T-cell (primary cell): ENCODE measurements around the gene TTLL8. TPM values are rescaled to one million over a fixed set of nuclear protein-coding genes. Genes with fewer than 3 reads are reported as not detected.

Experiments used
- ATAC-seq, 4 experiments: fragments of 200-7000 bp in 3 of 4; fragments of 150-1000 bp in 1 of 4; cut with Tn5 transposase; replicated peaks in 1 of 4; 1 replicate in 3 of 4; 2 replicates in 1 of 4; pipeline ENCODE4 v1.10.0; 2021; ENCODE audit warnings: moderate library complexity in 3 of 4, mild to moderate bottlenecking in 2 of 4, moderate number of reproducible peaks in 1 of 4
- CTCF ChIA-PET, 2 donors: fragments of 300-600 bp; sonication (Branson Sonifier 250); formaldehyde crosslinking; loops; one replicate each; lab custom pipeline; 2022; ENCODE audit warnings: antibody characterized with exemption in 2 of 2; lab: Charles Lee
- POLR2A ChIA-PET, 2 donors: fragments of 300-600 bp; sonication (Branson Sonifier 250); formaldehyde crosslinking; loops; one replicate each; lab custom pipeline; 2022; ENCODE audit warnings: antibody characterized with exemption in 2 of 2; lab: Charles Lee
- DNase-seq, 35 experiments: peaks; one replicate each; pipeline versions ENCODE4 v3.0.0 to v3.0.0-alpha.2; 2013 to 2023
- H3K27ac ChIP-seq: one replicate; pipeline ENCODE4 v1.5.1; 2013; ENCODE audit warnings: low read length
- H3K27me3 ChIP-seq, 2 experiments: replicated peaks in 1 of 2; 1 replicate in 1 of 2; 2 replicates in 1 of 2; pipeline versions ENCODE4 v1.6.1 to v1.7.0; 2013; ENCODE audit warnings: low read length in 1 of 2, mixed read lengths in 1 of 2; ENCODE audit not compliant: control insufficient read depth in 2 of 2, insufficient read depth in 2 of 2; ENCODE audit errors: extremely low read depth in 1 of 2
- H3K36me3 ChIP-seq, 2 donors: 1 replicate in 1 of 2; 2 replicates in 1 of 2; pipeline versions ENCODE4 v1.6.1 to v1.7.0; 2013; ENCODE audit warnings: low read length in 1 of 2; ENCODE audit not compliant: control insufficient read depth in 2 of 2, insufficient read depth in 1 of 2; ENCODE audit errors: extremely low read depth in 1 of 2
- H3K4me1 ChIP-seq, 2 experiments: 1 replicate in 1 of 2; 2 replicates in 1 of 2; pipeline versions ENCODE4 v1.6.1 to v1.7.0; 2013; ENCODE audit warnings: low read length in 2 of 2, mixed read lengths in 1 of 2; ENCODE audit not compliant: insufficient read depth in 2 of 2, control insufficient read depth in 1 of 2; ENCODE audit errors: extremely low read depth in 1 of 2
- H3K4me3 ChIP-seq, 2 donors: 1 replicate in 1 of 2; 2 replicates in 1 of 2; pipeline versions ENCODE4 v1.5.1 to v1.7.0; 2013; ENCODE audit warnings: mild to moderate bottlenecking in 2 of 2, low read length in 1 of 2, moderate library complexity in 1 of 2; ENCODE audit not compliant: control insufficient read depth in 1 of 2; ENCODE audit errors: extremely low read depth in 1 of 2
- H3K9me3 ChIP-seq: 2 replicates; pipeline ENCODE4 v1.7.0; 2013
- H3K27ac Mint-ChIP-seq, 2 donors: one replicate each; pipeline ENCODE4 v1.8.0; 2020 to 2021; ENCODE audit warnings: mild to moderate bottlenecking in 2 of 2, mixed read lengths in 2 of 2
- H3K27me3 Mint-ChIP-seq, 2 donors: one replicate each; pipeline ENCODE4 v1.8.0; 2021 to 2022; ENCODE audit warnings: mixed read lengths in 2 of 2
- H3K36me3 Mint-ChIP-seq: one replicate; pipeline ENCODE4 v1.8.0; 2021; ENCODE audit warnings: mixed read lengths
- H3K4me1 Mint-ChIP-seq, 3 donors: one replicate each; pipeline ENCODE4 v1.8.0; 2020 to 2022; ENCODE audit warnings: mixed read lengths in 3 of 3, mild to moderate bottlenecking in 1 of 3
- H3K4me3 Mint-ChIP-seq, 3 donors: one replicate each; pipeline ENCODE4 v1.8.0; 2020 to 2022; ENCODE audit warnings: mild to moderate bottlenecking in 3 of 3, mixed read lengths in 3 of 3, moderate library complexity in 3 of 3
- H3K9me3 Mint-ChIP-seq, 3 donors: one replicate each; pipeline ENCODE4 v1.8.0; 2020 to 2022; ENCODE audit warnings: mixed read lengths in 3 of 3
- WGBS: methylation state at CpG from one replicate; pipeline ENCODE4 v1.1.5; 2013; ENCODE audit warnings: missing lambda C conversion rate; ENCODE audit not compliant: insufficient coverage; 5-methylcytosine and 5-hydroxymethylcytosine counted together
- total RNA-seq, 35 experiments: library from RNA in 6 of 35; stranded (reverse) in 6 of 35; fragments of 120-200 nt in 1 of 35; gene quantifications; one replicate each; pipeline versions ENCODE4 v1.2.1 to v1.2.4 and lab custom pipeline; 2013 to 2026

TTLL8 gene
- total RNA-seq, 5 donors from 2014 or later (not counting 1 experiment from before 2014, with no cell fraction given), result not detected

GRCh38 chr22:50084614-50085021 is 26.5 kb upstream of the TTLL8 start:
- peaks cover 0 to 4% (median 4%) of the 10 kb centered on the region in 3 donors for H3K9me3 Mint-ChIP-seq
- no peak overlapping the region for H3K4me3 ChIP-seq
- H3K4me1 Mint-ChIP-seq, result peaks cover 0 to 13% (median 2%) of the 10 kb centered on the region in 3 donors
- ATAC-seq (no peak), DNase-seq (no peak)
- peaks cover 0 to 4% of the 10 kb centered on the region in 2 experiments for H3K4me1 ChIP-seq
- ChIA-PET POLR2A (no interaction called here), CTCF (no interaction called here)
- no peak overlapping the region for H3K4me3 Mint-ChIP-seq
- H3K27ac ChIP-seq, result no peak overlapping the region
- H3K36me3 Mint-ChIP-seq, result no peaks in the 10 kb centered on the region
- H3K27me3 Mint-ChIP-seq, result peaks cover 13 to 36% of the 10 kb centered on the region in 2 donors
- H3K9me3 ChIP-seq, result no peaks in the 10 kb centered on the region
- H3K27me3 ChIP-seq, result peaks cover 0 to 51% of the 10 kb centered on the region in 2 experiments
- no peak overlapping the region for H3K27ac Mint-ChIP-seq
- 63% methylated on average over 14 of the region's 16 CpGs for WGBS
- no peaks in the 10 kb centered on the region for H3K36me3 ChIP-seq

GRCh38 chr22:50084080-50084477 is 26.0 kb upstream of the TTLL8 start:
- ChIA-PET CTCF (no interaction called here), POLR2A (no interaction called here)
- no peak overlapping the region for H3K4me3 Mint-ChIP-seq

DNA sequence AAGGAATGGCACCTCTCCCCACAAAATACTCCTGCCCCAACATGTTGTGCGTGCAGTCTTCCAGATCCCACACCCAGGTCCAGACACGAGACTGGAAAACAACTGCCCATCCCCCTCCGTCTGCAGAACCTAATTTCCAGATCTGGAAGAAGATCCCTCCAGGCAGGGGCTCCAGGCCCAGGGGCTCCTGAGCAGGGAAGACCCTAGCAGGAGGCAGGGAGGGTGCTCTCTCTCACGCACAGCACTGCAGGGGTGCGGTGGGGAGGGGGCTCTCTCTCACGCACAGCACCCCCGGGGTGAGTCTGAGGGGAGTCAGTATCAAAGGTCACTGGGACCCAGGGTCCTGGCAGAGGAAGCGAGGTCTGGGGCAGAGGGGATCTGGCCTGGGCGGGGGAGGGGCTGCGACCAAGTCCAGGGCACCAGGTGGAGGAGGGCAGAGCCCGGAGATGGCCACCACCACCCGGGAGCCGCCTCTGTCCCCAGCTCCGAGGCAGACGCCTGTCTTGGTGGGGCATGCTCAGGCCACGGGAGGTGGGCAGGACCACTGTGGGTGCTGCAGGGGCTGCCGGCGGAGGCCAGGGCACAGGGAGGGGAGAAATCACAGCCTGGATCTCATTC is 25.5 kb upstream of the TTLL8 start:
- CTCF ChIA-PET, result no interaction called here
- no peak overlapping the region for H3K27ac ChIP-seq
- H3K36me3 Mint-ChIP-seq, result no peaks in the 10 kb centered on the region

More at GRCh38 chr22:50084080-50084477, 26.0 kb upstream of the TTLL8 start:
- Mint-ChIP-seq H3K27me3 (peaks cover 13 to 36% of the 10 kb centered on the region in 2 donors), H3K4me1 (peaks cover 0 to 13% (median 2%) of the 10 kb centered on the region in 3 donors), H3K36me3 (no peaks in the 10 kb centered on the region), H3K9me3 (peaks cover 0 to 4% (median 4%) of the 10 kb centered on the region in 3 donors), H3K27ac (no peak overlapping the region)
- DNase-seq, result no peak
- H3K27ac ChIP-seq, result no peak overlapping the region
- no peaks in the 10 kb centered on the region for H3K9me3 ChIP-seq
- H3K36me3 ChIP-seq, result no peaks in the 10 kb centered on the region
- H3K4me3 ChIP-seq, result no peak overlapping the region
- peaks cover 0 to 4% of the 10 kb centered on the region in 2 experiments for H3K4me1 ChIP-seq
- no peak for ATAC-seq
- 73% methylated on average over 9 of the region's 10 CpGs for WGBS
- peaks cover 0 to 51% of the 10 kb centered on the region in 2 experiments for H3K27me3 ChIP-seq

DNA sequence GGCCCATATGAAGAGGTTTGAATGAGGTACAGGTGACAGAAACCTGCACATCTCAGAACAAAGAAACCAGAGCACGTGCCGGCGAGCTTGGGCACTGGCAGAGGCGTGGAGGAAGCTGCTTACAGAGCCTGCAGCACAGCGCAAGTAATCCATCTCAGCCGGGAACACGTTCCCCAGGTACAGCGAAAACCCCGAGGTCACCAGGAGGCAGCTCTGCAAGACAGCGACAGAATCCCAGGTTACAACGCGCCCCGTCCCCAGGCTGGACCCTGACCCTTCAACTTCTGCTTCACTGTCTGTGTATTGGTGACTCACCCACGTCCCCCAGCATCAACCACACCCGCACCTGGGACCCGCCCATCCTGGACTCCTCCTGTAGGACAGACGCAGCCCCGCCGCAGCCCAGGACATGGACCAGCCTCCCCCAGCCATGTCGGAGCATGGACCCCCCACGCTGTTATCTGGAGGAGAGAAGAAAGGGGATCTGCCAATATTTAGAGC is 24.9 kb upstream of the TTLL8 start:
- DNase-seq (no peak), ATAC-seq (no peak)
- Mint-ChIP-seq H3K36me3 (no peaks in the 10 kb centered on the region), H3K27me3 (peaks cover 13 to 35% of the 10 kb centered on the region in 2 donors), H3K4me1 (peaks cover 0 to 13% (median 2%) of the 10 kb centered on the region in 3 donors), H3K27ac (no peak overlapping the region), H3K9me3 (peaks cover 0 to 4% (median 4%) of the 10 kb centered on the region in 3 donors), H3K4me3 (no peak overlapping the region)
- H3K9me3 ChIP-seq, result no peaks in the 10 kb centered on the region
- no peaks in the 10 kb centered on the region for H3K36me3 ChIP-seq
- ChIA-PET POLR2A (no interaction called here), CTCF (no interaction called here)
- H3K4me3 ChIP-seq, result no peak overlapping the region
- H3K4me1 ChIP-seq, result peaks cover 0 to 4% of the 10 kb centered on the region in 2 experiments
- no peak overlapping the region for H3K27ac ChIP-seq
- 93% methylated on average over 13 of the region's 21 CpGs for WGBS
- peaks cover 0 to 49% of the 10 kb centered on the region in 2 experiments for H3K27me3 ChIP-seq

More for the DNA sequence above, 25.5 kb upstream of the TTLL8 start:
- WGBS, result 91% methylated on average over 14 of the region's 18 CpGs
- no peak for ATAC-seq
- H3K27me3 ChIP-seq, result peaks cover 0 to 51% of the 10 kb centered on the region in 2 experiments
- no peak overlapping the region for H3K4me3 Mint-ChIP-seq
- POLR2A ChIA-PET, result no interaction called here
- H3K36me3 ChIP-seq, result no peaks in the 10 kb centered on the region
- peaks cover 0 to 4% (median 4%) of the 10 kb centered on the region in 3 donors for H3K9me3 Mint-ChIP-seq
- H3K4me1 Mint-ChIP-seq, result peaks cover 0 to 13% (median 2%) of the 10 kb centered on the region in 3 donors
- no peak for DNase-seq
- peaks cover 13 to 36% of the 10 kb centered on the region in 2 donors for H3K27me3 Mint-ChIP-seq
- no peak overlapping the region for H3K27ac Mint-ChIP-seq
- no peak overlapping the region for H3K4me3 ChIP-seq
- H3K9me3 ChIP-seq, result no peaks in the 10 kb centered on the region
- H3K4me1 ChIP-seq, result peaks cover 0 to 4% of the 10 kb centered on the region in 2 experiments

- no peaks in the 10 kb centered on the region for H3K36me3 ChIP-seq
- H3K4me3 ChIP-seq, result no peak overlapping the region
- Mint-ChIP-seq H3K27ac (no peak overlapping the region), H3K36me3 (no peaks in the 10 kb centered on the region), H3K27me3 (peaks cover 9 to 29% of the 10 kb centered on the region in 2 donors), H3K4me3 (no peak overlapping the region), H3K9me3 (peaks cover 0 to 4% (median 3%) of the 10 kb centered on the region in 3 donors), H3K4me1 (peaks cover 0 to 12% (median 2%) of the 10 kb centered on the region in 3 donors)
- H3K27ac ChIP-seq, result no peak overlapping the region
- H3K27me3 ChIP-seq, result peaks cover 0 to 42% of the 10 kb centered on the region in 2 experiments
- ATAC-seq, result no peak
- DNase-seq, result no peak
- ChIA-PET CTCF (no interaction called here), POLR2A (no interaction called here)
- peaks cover 0 to 4% of the 10 kb centered on the region in 2 experiments for H3K4me1 ChIP-seq
- 89% methylated on average over 10 of the region's 18 CpGs for WGBS
- no peaks in the 10 kb centered on the region for H3K9me3 ChIP-seq
Measured at GRCh38 chr22:50082197-50082715, 24.2 kb upstream of the TTLL8 start.

DNA sequence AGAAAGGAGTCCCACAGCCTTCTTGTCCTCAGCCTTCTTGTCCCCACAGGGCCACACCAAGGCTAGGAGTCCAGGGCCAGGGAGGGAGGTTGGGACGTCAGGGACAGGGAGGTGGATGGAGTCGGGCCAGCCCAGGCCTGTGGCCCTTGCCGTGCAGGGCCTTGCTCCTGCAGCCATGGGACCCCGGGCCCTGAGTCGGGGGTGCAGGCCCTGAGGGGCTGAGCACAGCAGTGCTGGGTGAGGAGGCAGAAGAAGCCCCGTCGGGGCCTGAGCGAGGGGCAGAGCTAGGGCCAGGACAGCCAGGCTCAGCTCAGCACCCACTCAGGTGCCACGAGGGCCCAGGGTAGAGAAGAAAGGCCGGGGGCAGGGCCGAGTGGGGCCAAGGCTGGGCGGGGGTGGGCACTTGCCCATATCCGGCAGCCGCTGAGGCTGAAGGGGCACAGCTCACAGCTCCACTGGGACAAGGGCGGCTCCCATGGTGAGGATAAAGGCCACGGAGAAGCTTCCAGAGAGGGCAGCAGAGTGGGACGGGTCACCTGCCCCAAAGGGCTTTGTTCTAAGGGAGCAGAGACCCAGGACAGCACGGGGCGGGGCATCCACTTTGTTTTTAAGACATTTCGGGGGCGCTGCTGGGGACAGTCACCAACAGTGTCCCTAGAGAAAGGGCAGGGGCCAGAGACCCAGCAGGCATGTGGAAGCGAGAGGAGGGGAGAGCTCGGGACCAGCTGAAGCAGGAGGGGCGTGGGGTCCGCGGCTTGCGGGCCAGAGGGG is 23.5 kb upstream of the TTLL8 start:
- POLR2A ChIA-PET, result no interaction called here
- no peak for DNase-seq
- no peak overlapping the region for H3K4me3 Mint-ChIP-seq

More for the DNA sequence above, 23.5 kb upstream of the TTLL8 start:
- Histone ChIP-seq H3K9me3 (no peaks in the 10 kb centered on the region), H3K4me3 (no peak overlapping the region), H3K27ac (no peak overlapping the region), H3K36me3 (no peaks in the 10 kb centered on the region), H3K27me3 (peaks cover 0 to 41% of the 10 kb centered on the region in 2 experiments), H3K4me1 (peaks cover 0 to 4% of the 10 kb centered on the region in 2 experiments)
- Mint-ChIP-seq H3K9me3 (no peaks in the 10 kb centered on the region), H3K4me1 (peaks cover 0 to 5% (median 2%) of the 10 kb centered on the region in 3 donors), H3K27ac (no peak overlapping the region), H3K27me3 (peaks cover 4 to 26% of the 10 kb centered on the region in 2 donors), H3K36me3 (no peaks in the 10 kb centered on the region)
- 78% methylated on average over 26 of the region's 27 CpGs for WGBS
- CTCF ChIA-PET, result no interaction called here
- no peak for ATAC-seq
